Ovary (tissue), 1 donor: ENCODE data around the gene TRRAP.

Source experiments
- EP300 ChIP-seq: sonication (generic); formaldehyde crosslinking; IDR thresholded peaks from one replicate; pipeline ENCODE4 v1.6.1; 2017; ENCODE audit warnings: antibody characterized with exemption
- POLR2A ChIP-seq: fragments of 450-650 bp; IDR thresholded peaks from one replicate; pipeline ENCODE4 v1.6.1; 2017; ENCODE audit warnings: antibody characterized with exemption, mild to moderate bottlenecking, moderate library complexity

DNA sequence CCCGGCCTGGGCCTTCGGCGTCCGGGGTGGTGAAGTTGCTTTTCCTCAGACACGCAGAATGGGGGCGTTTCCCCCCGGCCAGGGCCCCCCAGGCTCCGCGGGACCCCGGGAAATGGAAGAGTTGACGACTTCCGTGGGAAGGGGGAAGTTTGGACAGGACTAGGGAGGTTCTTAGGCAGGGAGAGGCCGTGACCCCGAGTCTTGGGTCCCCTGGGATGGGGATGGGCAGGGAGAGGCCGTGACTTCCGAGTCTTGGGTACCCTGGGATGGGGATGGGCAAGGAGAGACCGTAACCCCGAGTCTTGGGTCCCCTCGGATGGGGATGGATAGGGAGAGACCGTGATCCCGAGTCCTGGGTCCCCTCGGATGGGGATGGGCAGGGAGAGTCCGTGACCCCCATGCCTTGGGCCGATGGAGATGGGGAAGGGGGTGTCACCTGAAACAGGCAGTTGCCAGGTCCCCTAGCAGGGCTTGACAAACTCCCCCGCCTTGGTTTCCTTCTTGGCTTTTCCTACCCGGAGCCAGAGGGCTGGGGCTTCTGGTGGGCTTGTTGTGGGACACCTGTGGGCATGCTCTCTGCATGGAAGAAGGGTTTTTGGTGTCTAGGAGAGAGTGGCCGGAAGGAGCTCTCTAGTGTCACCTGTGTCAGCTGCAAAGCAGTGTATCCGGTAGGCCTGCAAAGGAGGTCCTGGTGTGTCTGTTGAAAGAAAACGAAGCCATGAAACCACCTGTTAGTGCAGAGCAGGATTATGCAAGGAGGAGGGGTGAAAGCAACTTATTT lies 1.1 kb downstream of the TRRAP start:
- TF ChIP-seq POLR2A (no peak), EP300 (no peak)
